ENCODE data around the gene EPX.

DNA sequence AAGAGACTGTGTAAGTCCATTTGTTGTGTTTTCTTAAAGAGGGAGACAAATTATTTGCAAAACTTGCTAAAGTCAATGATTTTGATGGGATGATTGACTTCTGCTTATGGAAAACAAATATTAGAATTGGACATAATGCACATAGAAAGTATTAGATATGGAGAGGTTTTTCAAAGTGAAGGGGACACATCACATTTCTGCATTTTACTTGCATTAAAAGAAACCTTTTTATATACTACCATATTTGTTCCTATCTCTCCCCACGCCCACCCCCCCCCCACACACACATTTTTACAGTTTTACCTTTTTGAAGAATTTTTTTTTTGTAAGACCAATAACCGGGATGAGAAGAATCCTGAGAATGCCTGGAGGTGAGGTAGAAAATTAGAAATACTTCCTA lies 34.3 kb upstream of the EPX start:
- TF ChIP-seq POLR2A (IDR thresholded peaks at IDR 0.05) (no peak), CTCF (IDR thresholded peaks at IDR 0.05) (no peak)

Measured in esophagus squamous epithelium (tissue), 4 donors.